HCT116 (cell line): ENCODE measurements around the gene TFDP1. TPM values are rescaled to one million over a fixed set of nuclear protein-coding genes. Genes with fewer than 3 reads are reported as not detected.
A peak's percentile ranks its signal among the peaks of the same experiment; 100 is the strongest.
"Not testable (repeated sequence)": the region's sequence is repeated elsewhere in the genome, so short reads cannot be mapped to it uniquely, and the experiment has no call there.

Source experiments
- ATAC-seq: fragments of 200-7000 bp; cut with Tn5 transposase; 2 replicates; pipeline ENCODE4 v1.9.1; 2020; ENCODE audit warnings: mild to moderate bottlenecking, moderate library complexity
- BruUV-seq: library from RNA; stranded (reverse); fragments of 400-500 nt; replicated peaks from 2 replicates; lab custom pipeline; 2021; lab: Mats Ljungman, UMichigan
- CTCF ChIA-PET: fragments of 300-600 bp; sonication (Branson Sonifier 250); formaldehyde crosslinking; loops from one replicate; lab custom pipeline; 2021; ENCODE audit warnings: antibody characterized with exemption; lab: Charles Lee
- POLR2A ChIA-PET: fragments of 300-600, 350-600 bp; sonication (Branson Sonifier 250); formaldehyde crosslinking; loops from one replicate; lab custom pipeline; 2021; ENCODE audit warnings: antibody characterized with exemption; lab: Charles Lee
- RAD21 ChIA-PET, 2 experiments: fragments of 300-600 bp; sonication (Branson Sonifier 250); formaldehyde crosslinking; loops; one replicate each; lab custom pipeline; 2023; ENCODE audit warnings: low total read pairs in 2 of 2; ENCODE audit not compliant: uncharacterized antibody in 2 of 2, unreplicated experiment in 2 of 2, low non-redundant PET in 1 of 2; lab: Charles Lee
- DNase-seq: peaks from one replicate; pipeline ENCODE4 v3.0.0-alpha.2; 2010; ENCODE audit warnings: low read depth, low spot score
- H2AFZ ChIP-seq: fragments of 200-600 bp; shearing (Covaris generic), sonication (generic); 2 replicates; pipeline ENCODE4 v1.6.1; 2017; ENCODE audit warnings: low read depth, mixed run types, mixed read lengths, antibody characterized with exemption, low read length; ENCODE audit not compliant: poor library complexity, severe bottlenecking
- H3K27ac ChIP-seq: 2 replicates; pipeline ENCODE4 v1.5.1; 2012; ENCODE audit warnings: low read depth, low read length
- H3K27me3 ChIP-seq: fragments of 200-600 bp; sonication (generic); 2 replicates; pipeline ENCODE4 v1.6.1; 2016; ENCODE audit warnings: mixed run types, low read length, mixed read lengths; ENCODE audit not compliant: insufficient read depth
- H3K36me3 ChIP-seq, 2 experiments: fragments of 200-500 bp in 1 of 2; fragments of 200-600 bp in 1 of 2; sonication (Bioruptor generic) in 1 of 2; sonication (generic) in 1 of 2; 2 replicates each; pipeline versions ENCODE4 v1.5.1 to v1.6.1; 2014 to 2016; ENCODE audit warnings: low read length in 2 of 2, inconsistent platforms in 1 of 2, mixed read lengths in 1 of 2, mixed run types in 1 of 2; ENCODE audit not compliant: insufficient read depth in 2 of 2, control insufficient read depth in 1 of 2
- H3K4me1 ChIP-seq, 2 experiments: fragments of 200-600 bp in 1 of 2; sonication (generic) in 1 of 2; 2 replicates each; pipeline versions ENCODE4 v1.5.1 to v1.6.1; 2012 to 2017; ENCODE audit warnings: low read length in 2 of 2, inconsistent platforms in 1 of 2, mild to moderate bottlenecking in 1 of 2, mixed read lengths in 1 of 2, mixed run types in 1 of 2, moderate library complexity in 1 of 2; ENCODE audit not compliant: insufficient read depth in 2 of 2, control insufficient read depth in 1 of 2
- H3K4me2 ChIP-seq: fragments of 200-600 bp; sonication (generic); 2 replicates; pipeline ENCODE4 v1.6.1; 2017; ENCODE audit warnings: mixed run types, low read length, mixed read lengths
- H3K4me3 ChIP-seq, 2 experiments: fragments of 200-600 bp in 1 of 2; sonication (generic) in 1 of 2; replicated peaks in 1 of 2; 2 replicates each; pipeline ENCODE4 v1.5.1; 2011 to 2016; ENCODE audit warnings: low read length in 2 of 2, control low read depth in 1 of 2, low read depth in 1 of 2, mild to moderate bottlenecking in 1 of 2, mixed read lengths in 1 of 2, mixed run types in 1 of 2
- H3K79me2 ChIP-seq: fragments of 200-600 bp; sonication (generic); 2 replicates; pipeline ENCODE4 v1.6.1; 2017; ENCODE audit warnings: mild to moderate bottlenecking, mixed run types, low read length, moderate library complexity, mixed read lengths; ENCODE audit not compliant: insufficient read depth
- H3K9ac ChIP-seq: fragments of 200-600 bp; sonication (generic); 2 replicates; pipeline ENCODE4 v1.6.1; 2016; ENCODE audit warnings: low read length, mixed read lengths
- H3K9me2 ChIP-seq: fragments of 200-600 bp; sonication (generic), shearing (Covaris generic); 2 replicates; pipeline ENCODE4 v1.6.1; 2017; ENCODE audit warnings: mixed run types, mild to moderate bottlenecking, moderate library complexity; ENCODE audit not compliant: insufficient read depth
- H3K9me3 ChIP-seq, 2 experiments: fragments of 200-500 bp in 1 of 2; fragments of 200-600 bp in 1 of 2; sonication (Bioruptor generic) in 1 of 2; sonication (generic) in 1 of 2; 2 replicates each; pipeline ENCODE4 v1.6.1; 2014 to 2017; ENCODE audit warnings: low read length in 2 of 2, mixed read lengths in 2 of 2, inconsistent platforms in 1 of 2, low read depth in 1 of 2, mild to moderate bottlenecking in 1 of 2, mixed run types in 1 of 2, moderate library complexity in 1 of 2; ENCODE audit not compliant: control insufficient read depth in 1 of 2, insufficient read depth in 1 of 2
- H4K20me1 ChIP-seq: fragments of 200-600 bp; sonication (generic), shearing (Covaris generic); 2 replicates; pipeline ENCODE4 v1.6.1; 2017; ENCODE audit warnings: mixed run types, mild to moderate bottlenecking, moderate library complexity; ENCODE audit not compliant: insufficient read depth
- CEBPB ChIP-seq: IDR thresholded peaks from 2 replicates; pipeline ENCODE4 v1.6.1; 2012; ENCODE audit warnings: low read depth
- EGR1 ChIP-seq: IDR thresholded peaks from 2 replicates; pipeline ENCODE4 v1.6.1; 2012; ENCODE audit warnings: low read depth
- FOSL1 ChIP-seq: IDR thresholded peaks from 2 replicates; pipeline ENCODE4 v1.6.1; 2012; ENCODE audit warnings: low read depth
- POLR2A ChIP-seq: IDR thresholded peaks from 2 replicates; pipeline ENCODE4 v1.7.0; 2011; ENCODE audit warnings: borderline replicate concordance; ENCODE audit not compliant: insufficient read depth, insufficient read length; ENCODE audit errors: extremely low read depth
- POLR2AphosphoS5 ChIP-seq: IDR thresholded peaks from 2 replicates; pipeline ENCODE4 v1.6.1; 2011; ENCODE audit warnings: mild to moderate bottlenecking, low read depth, low read length, moderate library complexity
- RAD21 ChIP-seq: IDR thresholded peaks from 2 replicates; pipeline ENCODE4 v1.6.1; 2012; ENCODE audit warnings: low read depth, mild to moderate bottlenecking
- SIN3A ChIP-seq: IDR thresholded peaks from 2 replicates; pipeline ENCODE4 v1.6.1; 2012; ENCODE audit warnings: low read depth
- SP1 ChIP-seq: IDR thresholded peaks from 2 replicates; pipeline ENCODE4 v1.6.1; 2012; ENCODE audit warnings: low read depth
- ZFX ChIP-seq: fragments of 450-650 bp; IDR thresholded peaks from 2 replicates; pipeline ENCODE4 v1.6.1; 2017
- ZNF274 ChIP-seq: fragments of 200-500 bp; sonication (Bioruptor generic); IDR thresholded peaks from 2 replicates; pipeline ENCODE4 v1.6.1; 2014; ENCODE audit warnings: mild to moderate bottlenecking, low read depth, low read length, inconsistent platforms
- intact Hi-C: fragments of 100-400 bp; cut with micrococcal nuclease; formaldehyde crosslinking; loops from 2 replicates; pipeline ENCODE4 v1.10.0; 2022
- total RNA-seq: library from RNA; stranded (reverse); gene quantifications from one replicate; pipeline ENCODE4 v1.2.1, GENCODE V29; 2021; ENCODE audit not compliant: unreplicated experiment

TFDP1 gene
- total RNA-seq, 1 experiment from 2014 or later: 169 TPM

GRCh38 chr13:113624235-113624587, 39.7 kb downstream of the TFDP1 start:
- Histone ChIP-seq H3K27ac (peak overlapping the region; percentile 33; the same call in 1 of the 2 replicates), H3K9me3 (no peaks in the 10 kb centered on the region), H3K4me1 (no peaks in the 10 kb centered on the region), H3K27me3 (no peaks in the 10 kb centered on the region), H3K4me2 (no peak overlapping the region), H3K9ac (no peak overlapping the region), H3K79me2 (peaks cover 98% of the 10 kb centered on the region), H3K4me3 (no peak overlapping the region), H3K9me2 (no peaks in the 10 kb centered on the region), H2AFZ (no peak overlapping the region), H4K20me1 (peaks cover 6% of the 10 kb centered on the region; the same call in 1 of the 2 replicates), H3K36me3 (peaks cover 17 to 46% of the 10 kb centered on the region in 2 experiments)
- RAD21 ChIA-PET: no interaction called here
- POLR2A ChIA-PET: no interaction called here
- TF ChIP-seq ZNF274: no peak
- no peak for TF ChIP-seq SP1
- TF ChIP-seq SIN3A: no peak
- TF ChIP-seq POLR2A: no peak
- TF ChIP-seq CEBPB: no peak
- TF ChIP-seq FOSL1: no peak
- TF ChIP-seq RAD21: no peak
- TF ChIP-seq POLR2AphosphoS5: no peak
- TF ChIP-seq ZFX: no peak
- no peak for TF ChIP-seq EGR1
- no peak for DNase-seq
- ATAC-seq: no peak
- CTCF ChIA-PET: no interaction called here
- BruUV-seq: no TSS peak
- intact Hi-C loops: no loop called here

- DNase-seq, H3K4me2 ChIP-seq, H3K4me1 ChIP-seq, BruUV-seq, H3K9me3 ChIP-seq, POLR2A ChIA-PET, H3K27me3 ChIP-seq, H3K9ac ChIP-seq, CTCF ChIA-PET, H3K9me2 ChIP-seq, RAD21 ChIA-PET, ATAC-seq, H4K20me1 ChIP-seq, H2AFZ ChIP-seq, H3K4me3 ChIP-seq, intact Hi-C loops: not testable (repeated sequence)
- Histone ChIP-seq H3K27ac (peak overlapping the region; percentile 33; the same call in 1 of the 2 replicates), H3K79me2 (peaks cover 98% of the 10 kb centered on the region), H3K36me3 (peaks cover 17 to 51% of the 10 kb centered on the region in 2 experiments)
These were observed 40.2 kb downstream of the TFDP1 start for GRCh38 chr13:113624640-113625304.
